Skeletal muscle satellite cell (primary cell): Measurements from ENCODE around the gene CLEC2B.

Source experiments
- H3K27me3 ChIP-seq: 2 replicates; pipeline ENCODE4 v1.7.0; 2013; ENCODE audit warnings: low read length; ENCODE audit not compliant: control insufficient read depth, insufficient read depth
- H3K36me3 ChIP-seq: 2 replicates; pipeline ENCODE4 v1.7.0; 2013; ENCODE audit warnings: mild to moderate bottlenecking, control low read depth, low read length; ENCODE audit not compliant: insufficient read depth
- H3K4me1 ChIP-seq: 2 replicates; pipeline ENCODE4 v1.7.0; 2013; ENCODE audit warnings: low read length; ENCODE audit not compliant: control insufficient read depth, insufficient read depth
- H3K4me2 ChIP-seq: 2 replicates; pipeline ENCODE4 v1.7.0; 2013; ENCODE audit warnings: mild to moderate bottlenecking, low read length
- H3K4me3 ChIP-seq: 2 replicates; pipeline ENCODE4 v1.7.0; 2013; ENCODE audit warnings: low read length
- H3K9ac ChIP-seq: 2 replicates; pipeline ENCODE4 v1.7.0; 2013; ENCODE audit warnings: mild to moderate bottlenecking, low read depth, low read length, moderate library complexity
- H3K9me3 ChIP-seq: replicated peaks from 2 replicates; pipeline ENCODE4 v1.7.0; 2013; ENCODE audit warnings: mild to moderate bottlenecking, control low read depth, low read length

Gene CLEC2B

GRCh38 chr12:9829982-9830381 is 39.2 kb downstream of the CLEC2B start:
- Histone ChIP-seq H3K36me3 (no peaks in the 10 kb centered on the region), H3K4me3 (no peak overlapping the region), H3K4me2 (no peak overlapping the region), H3K27me3 (no peaks in the 10 kb centered on the region), H3K4me1 (no peaks in the 10 kb centered on the region), H3K9me3 (no peaks in the 10 kb centered on the region), H3K9ac (no peak overlapping the region)

GRCh38 chr12:9829483-9829882 is 39.7 kb downstream of the CLEC2B start:
- H3K4me2 ChIP-seq: no peak overlapping the region
- no peak overlapping the region for H3K4me3 ChIP-seq
- no peaks in the 10 kb centered on the region for H3K27me3 ChIP-seq
- H3K9me3 ChIP-seq: no peaks in the 10 kb centered on the region
- H3K9ac ChIP-seq: no peak overlapping the region
- no peaks in the 10 kb centered on the region for H3K4me1 ChIP-seq
- H3K36me3 ChIP-seq: no peaks in the 10 kb centered on the region

GRCh38 chr12:9827209-9827888 is 41.8 kb downstream of the CLEC2B start, which contains the start of gene KLRF1:
KLRF1 (plus strand) TSS chr12:9827481; CDS start chr12:9827545, 64 bp downstream.
- Histone ChIP-seq H3K9me3 (no peaks in the 10 kb centered on the region), H3K27me3 (no peaks in the 10 kb centered on the region), H3K9ac (no peak within 1 kb of the TSS), H3K4me2 (no peak within 1 kb of the TSS), H3K4me3 (no peak within 1 kb of the TSS), H3K36me3 (no peaks in the 10 kb centered on the region), H3K4me1 (no peaks in the 10 kb centered on the region)

- H3K4me3 ChIP-seq: no peak overlapping the region
- no peaks in the 10 kb centered on the region for H3K36me3 ChIP-seq
Measured at GRCh38 chr12:9820281-9820930, 48.7 kb downstream of the CLEC2B start.

GRCh38 chr12:9813821-9814798 is 55.0 kb downstream of the CLEC2B start:
- Histone ChIP-seq H3K9me3 (no peaks in the 10 kb centered on the region), H3K27me3 (peaks cover 3% of the 10 kb centered on the region), H3K4me2 (peak overlapping the region; percentile 60), H3K9ac (no peak overlapping the region), H3K4me1 (no peaks in the 10 kb centered on the region), H3K36me3 (no peaks in the 10 kb centered on the region), H3K4me3 (peak overlapping the region; percentile 56)

More at GRCh38 chr12:9820281-9820930, 48.7 kb downstream of the CLEC2B start:
- H3K27me3 ChIP-seq: peaks cover 9% of the 10 kb centered on the region
- no peaks in the 10 kb centered on the region for H3K9me3 ChIP-seq
- no peak overlapping the region for H3K9ac ChIP-seq
- H3K4me1 ChIP-seq: no peaks in the 10 kb centered on the region
- no peak overlapping the region for H3K4me2 ChIP-seq

- no peak overlapping the region for H3K4me3 ChIP-seq
- H3K4me1 ChIP-seq: no peaks in the 10 kb centered on the region
- no peaks in the 10 kb centered on the region for H3K9me3 ChIP-seq
- H3K4me2 ChIP-seq: no peak overlapping the region
- no peak overlapping the region for H3K9ac ChIP-seq
- no peaks in the 10 kb centered on the region for H3K36me3 ChIP-seq
- no peaks in the 10 kb centered on the region for H3K27me3 ChIP-seq
Measured at GRCh38 chr12:9811621-9812020, 57.5 kb downstream of the CLEC2B start.

GRCh38 chr12:9810671-9811070 is 58.5 kb downstream of the CLEC2B start:
- Histone ChIP-seq H3K9ac (no peak overlapping the region), H3K9me3 (no peaks in the 10 kb centered on the region), H3K36me3 (no peaks in the 10 kb centered on the region), H3K4me2 (no peak overlapping the region), H3K4me1 (no peaks in the 10 kb centered on the region), H3K4me3 (no peak overlapping the region), H3K27me3 (no peaks in the 10 kb centered on the region)

- H3K4me3 ChIP-seq: no peak overlapping the region
- no peak overlapping the region for H3K9ac ChIP-seq
- H3K4me2 ChIP-seq: no peak overlapping the region
- H3K27me3 ChIP-seq: no peaks in the 10 kb centered on the region
- H3K4me1 ChIP-seq: no peaks in the 10 kb centered on the region
- no peaks in the 10 kb centered on the region for H3K36me3 ChIP-seq
- H3K9me3 ChIP-seq: no peaks in the 10 kb centered on the region
Measured at GRCh38 chr12:9809866-9810265, 59.3 kb downstream of the CLEC2B start.

GRCh38 chr12:9809338-9809737 is 59.8 kb downstream of the CLEC2B start:
- H3K36me3 ChIP-seq: no peaks in the 10 kb centered on the region
- no peaks in the 10 kb centered on the region for H3K4me1 ChIP-seq
- no peak overlapping the region for H3K4me3 ChIP-seq
- H3K9ac ChIP-seq: no peak overlapping the region
- no peaks in the 10 kb centered on the region for H3K27me3 ChIP-seq
- no peaks in the 10 kb centered on the region for H3K9me3 ChIP-seq
- no peak overlapping the region for H3K4me2 ChIP-seq

- no peak overlapping the region for H3K9ac ChIP-seq
- H3K4me2 ChIP-seq: no peak overlapping the region
- H3K27me3 ChIP-seq: no peaks in the 10 kb centered on the region
- H3K4me3 ChIP-seq: no peak overlapping the region
- no peaks in the 10 kb centered on the region for H3K4me1 ChIP-seq
- H3K36me3 ChIP-seq: no peaks in the 10 kb centered on the region
- H3K9me3 ChIP-seq: no peaks in the 10 kb centered on the region
Measured at GRCh38 chr12:9808504-9808903, 60.6 kb downstream of the CLEC2B start.

- H3K4me1 ChIP-seq: no peaks in the 10 kb centered on the region
- no peak overlapping the region for H3K9ac ChIP-seq
- no peaks in the 10 kb centered on the region for H3K36me3 ChIP-seq
- H3K9me3 ChIP-seq: no peaks in the 10 kb centered on the region
- H3K27me3 ChIP-seq: no peaks in the 10 kb centered on the region
- no peak overlapping the region for H3K4me3 ChIP-seq
- H3K4me2 ChIP-seq: no peak overlapping the region
Measured at GRCh38 chr12:9806714-9807113, 62.4 kb downstream of the CLEC2B start.
